OCI-LY7 (cell line): Measurements from ENCODE around the gene ENG. TPM values are rescaled to one million over a fixed set of nuclear protein-coding genes. Genes with fewer than 3 reads are reported as not detected.

Source experiments
- BruUV-seq: library from RNA; stranded (reverse); fragments of 400-500 nt; replicated peaks from 2 replicates; lab custom pipeline; 2021; lab: Mats Ljungman, UMichigan
- CTCF ChIA-PET: fragments of 300-600 bp; sonication (Branson Sonifier 250); formaldehyde crosslinking; loops from one replicate; lab custom pipeline; 2022; ENCODE audit warnings: antibody characterized with exemption; ENCODE audit not compliant: unreplicated experiment; lab: Charles Lee
- POLR2A ChIA-PET: fragments of 300-600 bp; sonication (Branson Sonifier 250); formaldehyde crosslinking; loops from one replicate; lab custom pipeline; 2022; ENCODE audit warnings: antibody characterized with exemption; lab: Charles Lee
- DNase-seq: peaks from one replicate; pipeline ENCODE4 v3.0.0-alpha.2; 2015; ENCODE audit warnings: low spot score
- H2AFZ ChIP-seq: fragments of 200-600 bp; sonication (generic), shearing (Covaris generic); 2 replicates; pipeline ENCODE4 v1.6.1; 2014; ENCODE audit warnings: mild to moderate bottlenecking, antibody characterized with exemption, low read length, moderate library complexity
- H3K27ac ChIP-seq: fragments of 200-600 bp; sonication (generic); 2 replicates; pipeline ENCODE4 v1.5.1; 2014; ENCODE audit warnings: mixed run types, low read depth, mild to moderate bottlenecking, moderate library complexity, low read length, inconsistent platforms; ENCODE audit not compliant: poor library complexity, severe bottlenecking
- H3K36me3 ChIP-seq: fragments of 200-600 bp; sonication (generic); 2 replicates; pipeline ENCODE4 v1.6.1; 2014; ENCODE audit warnings: mild to moderate bottlenecking, antibody characterized with exemption, low read length, moderate library complexity, mixed read lengths; ENCODE audit not compliant: insufficient read depth
- H3K4me1 ChIP-seq: fragments of 200-600 bp; sonication (generic); 2 replicates; pipeline ENCODE4 v1.5.1; 2014; ENCODE audit warnings: mild to moderate bottlenecking, low read length; ENCODE audit not compliant: insufficient read depth, poor library complexity, severe bottlenecking
- H3K4me2 ChIP-seq: fragments of 200-600 bp; sonication (generic); 2 replicates; pipeline ENCODE4 v1.6.1; 2014; ENCODE audit warnings: mild to moderate bottlenecking, low read length
- H3K4me3 ChIP-seq: fragments of 200-600 bp; sonication (generic); 2 replicates; pipeline ENCODE4 v1.5.1; 2014; ENCODE audit warnings: mild to moderate bottlenecking, low read depth, low read length; ENCODE audit not compliant: poor library complexity, severe bottlenecking
- H3K79me2 ChIP-seq: fragments of 200-600 bp; sonication (generic); 2 replicates; pipeline ENCODE4 v1.6.1; 2016; ENCODE audit warnings: low read depth, mild to moderate bottlenecking, low read length, moderate library complexity, mixed read lengths; ENCODE audit not compliant: insufficient read depth
- H3K9me2 ChIP-seq: fragments of 200-600 bp; sonication (generic); 2 replicates; pipeline ENCODE4 v1.6.1; 2016; ENCODE audit warnings: mild to moderate bottlenecking, low read length, mixed read lengths; ENCODE audit not compliant: insufficient read depth
- H3K9me3 ChIP-seq: fragments of 200-600 bp; sonication (generic); 2 replicates; pipeline ENCODE4 v1.6.1; 2014; ENCODE audit warnings: mild to moderate bottlenecking, mixed run types, low read length, mixed read lengths
- H4K20me1 ChIP-seq: fragments of 200-600 bp; sonication (generic); 2 replicates; pipeline ENCODE4 v1.6.1; 2014; ENCODE audit warnings: mild to moderate bottlenecking, antibody characterized with exemption, low read length, moderate library complexity, mixed read lengths; ENCODE audit not compliant: insufficient read depth
- CTCF ChIP-seq: fragments of 200-600 bp; sonication (generic); conservative IDR thresholded peaks from 2 replicates; pipeline ENCODE4 v1.5.1; 2014; ENCODE audit warnings: mild to moderate bottlenecking, antibody characterized with exemption, low read length, moderate library complexity, mixed read lengths
- EZH2phosphoT487 ChIP-seq: fragments of 200-600 bp; sonication (generic); IDR thresholded peaks from 2 replicates; pipeline ENCODE4 v1.6.1; 2018; ENCODE audit warnings: low read depth, borderline replicate concordance, mild to moderate bottlenecking, mixed run types, antibody characterized with exemption, low read length, moderate library complexity, mixed read lengths
- intact Hi-C: fragments of 100-400 bp; cut with micrococcal nuclease; formaldehyde crosslinking; loops from one replicate; pipeline ENCODE4 v1.10.0; 2022; ENCODE audit not compliant: unreplicated experiment
- total RNA-seq, 2 experiments: library from RNA; depleted of rRNA in 1 of 2; stranded (reverse); fragments of >200 nt in 1 of 2; shearing (Covaris generic) in 1 of 2; gene quantifications; 2 replicates each; pipeline ENCODE4 v1.2.3, GENCODE V29; 2014 to 2022

ENG gene
- total RNA-seq, 2 experiments from 2014 or later, result not detected

- H3K36me3 ChIP-seq, result peaks cover 20% of the 10 kb centered on the region
- BruUV-seq, result TSS peak; percentile 85
- ChIA-PET POLR2A (interaction anchor here (0.7 to 2.6 kb wide), 8 partner anchors 8 to 328 kb away, joined by 3 to 8 read pairs (median 4); no protein-coding TSS in a partner anchor), CTCF (interaction anchor here (0.6 kb wide), 1 partner anchor 190 kb away, joined by 4 read pairs; no protein-coding TSS in a partner anchor)
- no peak for TF ChIP-seq CTCF
- no peak for TF ChIP-seq EZH2phosphoT487
- no peaks in the 10 kb centered on the region for H3K9me3 ChIP-seq
- no peaks in the 10 kb centered on the region for H3K9me2 ChIP-seq
- peak within 1 kb of the TSS; percentile 88 for H3K4me3 ChIP-seq
- H3K27ac ChIP-seq, result peak within 1 kb of the TSS; percentile 95
- DNase-seq, result peak; percentile 77
- intact Hi-C loops, result loop anchor here (1.0 to 5.0 kb wide), 3 partner anchors 8 to 289 kb away; partner anchors contain the start of genes CDK9, EEIG1, NAIF1 and SLC25A25
- no peaks in the 10 kb centered on the region for H4K20me1 ChIP-seq
- peaks cover 70% of the 10 kb centered on the region for H3K4me1 ChIP-seq
- H3K79me2 ChIP-seq, result peaks cover 46% of the 10 kb centered on the region
- no peak within 1 kb of the TSS for H2AFZ ChIP-seq
- peak within 1 kb of the TSS; percentile 93 for H3K4me2 ChIP-seq
Measured at GRCh38 chr9:127778280-127779135, 76.0 kb downstream of the ENG start, which contains the start of gene SH2D3C. TSS of gene SH2D3C (minus strand) at chr9:127778666. CDS start at chr9:127778627, 39 bp downstream.

GRCh38 chr9:127777368-127777980, 77.0 kb downstream of the ENG start:
- no TSS peak for BruUV-seq
- CTCF ChIA-PET, result no interaction called here
- H3K27ac ChIP-seq, result peak overlapping the region; percentile 95
- peak overlapping the region; percentile 88 for H3K4me3 ChIP-seq
- peak overlapping the region; percentile 93 for H3K4me2 ChIP-seq
- DNase-seq, result peak; percentile 37
- peaks cover 31% of the 10 kb centered on the region for H3K36me3 ChIP-seq
- intact Hi-C loops, result loop anchor here (5.0 kb wide), 2 partner anchors 205 to 290 kb away; partner anchors contain the start of genes EEIG1, NAIF1 and SLC25A25
- no peak overlapping the region for H2AFZ ChIP-seq
- H4K20me1 ChIP-seq, result no peaks in the 10 kb centered on the region
- TF ChIP-seq CTCF, result no peak
- no peak for TF ChIP-seq EZH2phosphoT487
- peaks cover 46% of the 10 kb centered on the region for H3K79me2 ChIP-seq
- peaks cover 70% of the 10 kb centered on the region for H3K4me1 ChIP-seq
- POLR2A ChIA-PET, result interaction anchor here (2.6 kb wide), 1 partner anchor 10 kb away, joined by 8 read pairs; no protein-coding TSS in a partner anchor
- no peaks in the 10 kb centered on the region for H3K9me3 ChIP-seq
- H3K9me2 ChIP-seq, result no peaks in the 10 kb centered on the region
